GM19238 (cell line): ENCODE results near the gene PDE6A.
"Not testable (repeated sequence)": the region's sequence is repeated elsewhere in the genome, so short reads cannot be mapped to it uniquely, and the experiment has no call there.

Experiments
- DNase-seq: peaks from one replicate; pipeline ENCODE4 v3.0.0; 2011; ENCODE audit warnings: low spot score; ENCODE audit not compliant: insufficient read length

Gene PDE6A

GRCh38 chr5:149953436-149954121 is 9.0 kb upstream of the PDE6A start:
- DNase-seq = no peak

GRCh38 chr5:149951138-149951749 is 6.7 kb upstream of the PDE6A start:
- DNase-seq = no peak

- DNase-seq = no peak
Observed at GRCh38 chr5:149948993-149949392, 4.4 kb upstream of the PDE6A start.

- no peak for DNase-seq
Observed at GRCh38 chr5:149946118-149946517, 1.5 kb upstream of the PDE6A start.

- not testable (repeated sequence) for DNase-seq
Observed at GRCh38 chr5:149943177-149943949, 1.2 kb downstream of the PDE6A start.

- DNase-seq = not testable (repeated sequence)
Observed at GRCh38 chr5:149942741-149943169, 1.8 kb downstream of the PDE6A start.

- no peak for DNase-seq
Observed at GRCh38 chr5:149942199-149942598, 2.4 kb downstream of the PDE6A start.

GRCh38 chr5:149941795-149942194 is 2.8 kb downstream of the PDE6A start:
- DNase-seq = no peak

GRCh38 chr5:149940941-149941644 is 3.5 kb downstream of the PDE6A start:
- no peak for DNase-seq

GRCh38 chr5:149940077-149940574 is 4.5 kb downstream of the PDE6A start:
- peak; percentile 10 for DNase-seq

GRCh38 chr5:149939546-149939945 is 5.0 kb downstream of the PDE6A start:
- DNase-seq = no peak

GRCh38 chr5:149938791-149939358 is 5.7 kb downstream of the PDE6A start:
- DNase-seq = no peak

- no peak for DNase-seq
Observed at GRCh38 chr5:149938279-149938678, 6.3 kb downstream of the PDE6A start.

GRCh38 chr5:149937610-149938009 is 7.0 kb downstream of the PDE6A start:
- no peak for DNase-seq

GRCh38 chr5:149936700-149937091 is 7.9 kb downstream of the PDE6A start:
- no peak for DNase-seq

GRCh38 chr5:149936044-149936699 is 8.4 kb downstream of the PDE6A start:
- DNase-seq = no peak

GRCh38 chr5:149935431-149935901 is 9.1 kb downstream of the PDE6A start:
- DNase-seq = no peak

- no peak for DNase-seq
Observed at GRCh38 chr5:149932445-149933350, 11.9 kb downstream of the PDE6A start.

- no peak for DNase-seq
Observed at GRCh38 chr5:149931992-149932436, 12.6 kb downstream of the PDE6A start.
